ENCODE results near the gene MAPK12. TPM values are rescaled to one million over a fixed set of nuclear protein-coding genes. Genes with fewer than 3 reads are reported as not detected.

MAPK12 gene
- total and polyA plus RNA-seq, 2 of the 4 experiments (the other 2 are of a cell fraction), result 41.0 to 56.3 TPM

- Histone ChIP-seq H4K20me1 (ENCODE audit: insufficient read depth, low read length) (peaks cover 46% of the 10 kb centered on the region), H3K27ac (ENCODE audit: insufficient read depth, low read length) (no peak overlapping the region), H3K56ac (ENCODE audit: extremely low read depth, insufficient read depth, low read length) (no peak overlapping the region), H3K9ac (ENCODE audit: low read depth, low read length) (no peak overlapping the region), H3K36me3 (ENCODE audit: control insufficient read depth, insufficient read depth, low read length) (peaks cover 76% of the 10 kb centered on the region), H3K4me1 (ENCODE audit: control insufficient read depth, insufficient read depth, low read length) (no peaks in the 10 kb centered on the region), H4K8ac (ENCODE audit: low read depth in 2 of 2, low read length in 2 of 2) (no peak overlapping the region), H4K91ac (ENCODE audit: insufficient read depth, low read depth, low read length) (no peak overlapping the region), H3K4me3 (ENCODE audit: insufficient read depth, low read depth, low read length) (no peak overlapping the region), H3K9me1 (ENCODE audit: insufficient read depth, low read length) (peaks cover 6% of the 10 kb centered on the region; the same call in 1 of the 2 replicates), H3K18ac (ENCODE audit: low read depth, low read length) (no peak overlapping the region), H2BK120ac (ENCODE audit: low read depth, low read length) (no peak overlapping the region), H3K4ac (ENCODE audit: low read depth, low read length) (no peak overlapping the region), H2BK15ac (ENCODE audit: low read depth, low read length) (no peak overlapping the region), H2AFZ (replicated peaks; ENCODE audit: low read length, poor library complexity) (no peak overlapping the region), H4K5ac (ENCODE audit: low read depth, low read length) (no peak overlapping the region), H3K23ac (ENCODE audit: low read depth, low read length) (no peak overlapping the region), H3K79me1 (ENCODE audit: low read depth in 1 of 2, low read length in 2 of 2) (peaks cover 16 to 27% of the 10 kb centered on the region in 2 experiments), H3K14ac (replicated peaks; ENCODE audit: low read depth, low read length) (no peak overlapping the region), H3K9me3 (ENCODE audit: control insufficient read depth, insufficient read depth, low read length) (no peaks in the 10 kb centered on the region), H2AK9ac (replicated peaks; ENCODE audit: low read depth, low read length, poor library complexity) (no peak overlapping the region), H3K4me2 (ENCODE audit: low read depth, low read length) (no peak overlapping the region), H2AK5ac (ENCODE audit: low read depth, low read length) (no peak overlapping the region), H3K27me3 (ENCODE audit: control insufficient read depth, insufficient read depth, low read length) (no peaks in the 10 kb centered on the region), H2BK20ac (ENCODE audit: low read depth, low read length) (no peak overlapping the region), H2BK5ac (ENCODE audit: low read depth, low read length, poor library complexity, severe bottlenecking) (no peak overlapping the region)
- no TSS peak for BruUV-seq (replicated peaks)
- in situ Hi-C loops (cut with MboI; ENCODE audit: low sequenced_read_pairs) (loop anchor here (25.0 kb wide), 1 partner anchor 406 kb away; no protein-coding TSS in a partner anchor), intact Hi-C loops (cut with micrococcal nuclease) (no loop called here), dilution Hi-C loops (cut with HindIII; ENCODE audit: low sequenced_read_pairs, unreplicated experiment) (no loop called here)
- ChIA-PET CTCF (no interaction called here), POLR2A (ENCODE audit: unreplicated experiment) (no interaction called here)
- ATAC-seq (ENCODE audit: low read depth) (no peak), DNase-seq (no peak)
- 92% methylated on average over 32 of the region's 43 CpGs; no CpG with 5 or more reads in 1 of the 2 experiments for WGBS, 2 experiments (ENCODE audit: extremely low coverage in 2 of 2, insufficient read length in 1 of 2)
- TF ChIP-seq CHD1 (IDR thresholded peaks at IDR 0.05; ENCODE audit: low read depth, low read length) (no peak), RFX5 (IDR thresholded peaks at IDR 0.05; ENCODE audit: low read depth, low read length) (no peak), MAZ (IDR thresholded peaks at IDR 0.05; ENCODE audit: borderline replicate concordance, low read depth, low read length) (no peak), RCOR1 (IDR thresholded peaks at IDR 0.05; ENCODE audit: insufficient replicate concordance, low read length) (no peak), FOS (IDR thresholded peaks at IDR 0.05; ENCODE audit: low read depth, low read length) (no peak), BHLHE40 (IDR thresholded peaks at IDR 0.05; ENCODE audit: low read depth, low read length) (no peak), SMC3 (IDR thresholded peaks at IDR 0.05; ENCODE audit: low read depth, low read length) (no peak), MAFK (IDR thresholded peaks at IDR 0.05; ENCODE audit: low read depth, low read length) (no peak), MXI1 (IDR thresholded peaks at IDR 0.05; ENCODE audit: borderline replicate concordance, low read depth, low read length) (no peak), RAD21 (IDR thresholded peaks at IDR 0.05; ENCODE audit: low read length) (no peak), NFE2L2 (IDR thresholded peaks at IDR 0.05; ENCODE audit: low read depth, low read length) (no peak), USF2 (IDR thresholded peaks at IDR 0.05; ENCODE audit: low read depth, low read length) (no peak), POLR2A (IDR thresholded peaks at IDR 0.05; ENCODE audit: low read depth, low read length) (no peak)
- TF ChIP-seq, protein P1, sequence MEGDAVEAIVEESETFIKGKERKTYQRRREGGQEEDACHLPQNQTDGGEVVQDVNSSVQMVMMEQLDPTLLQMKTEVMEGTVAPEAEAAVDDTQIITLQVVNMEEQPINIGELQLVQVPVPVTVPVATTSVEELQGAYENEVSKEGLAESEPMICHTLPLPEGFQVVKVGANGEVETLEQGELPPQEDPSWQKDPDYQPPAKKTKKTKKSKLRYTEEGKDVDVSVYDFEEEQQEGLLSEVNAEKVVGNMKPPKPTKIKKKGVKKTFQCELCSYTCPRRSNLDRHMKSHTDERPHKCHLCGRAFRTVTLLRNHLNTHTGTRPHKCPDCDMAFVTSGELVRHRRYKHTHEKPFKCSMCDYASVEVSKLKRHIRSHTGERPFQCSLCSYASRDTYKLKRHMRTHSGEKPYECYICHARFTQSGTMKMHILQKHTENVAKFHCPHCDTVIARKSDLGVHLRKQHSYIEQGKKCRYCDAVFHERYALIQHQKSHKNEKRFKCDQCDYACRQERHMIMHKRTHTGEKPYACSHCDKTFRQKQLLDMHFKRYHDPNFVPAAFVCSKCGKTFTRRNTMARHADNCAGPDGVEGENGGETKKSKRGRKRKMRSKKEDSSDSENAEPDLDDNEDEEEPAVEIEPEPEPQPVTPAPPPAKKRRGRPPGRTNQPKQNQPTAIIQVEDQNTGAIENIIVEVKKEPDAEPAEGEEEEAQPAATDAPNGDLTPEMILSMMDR (conservative IDR thresholded peaks at IDR 0.05; ENCODE audit: low read depth, low read length), result no peak
- TF ChIP-seq, protein P2, sequence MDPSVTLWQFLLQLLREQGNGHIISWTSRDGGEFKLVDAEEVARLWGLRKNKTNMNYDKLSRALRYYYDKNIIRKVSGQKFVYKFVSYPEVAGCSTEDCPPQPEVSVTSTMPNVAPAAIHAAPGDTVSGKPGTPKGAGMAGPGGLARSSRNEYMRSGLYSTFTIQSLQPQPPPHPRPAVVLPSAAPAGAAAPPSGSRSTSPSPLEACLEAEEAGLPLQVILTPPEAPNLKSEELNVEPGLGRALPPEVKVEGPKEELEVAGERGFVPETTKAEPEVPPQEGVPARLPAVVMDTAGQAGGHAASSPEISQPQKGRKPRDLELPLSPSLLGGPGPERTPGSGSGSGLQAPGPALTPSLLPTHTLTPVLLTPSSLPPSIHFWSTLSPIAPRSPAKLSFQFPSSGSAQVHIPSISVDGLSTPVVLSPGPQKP (IDR thresholded peaks at IDR 0.05; ENCODE audit: borderline replicate concordance, low read depth, low read length), result no peak
These were observed 43.1 kb downstream of the MAPK12 start for GRCh38 chr22:50218153-50218995.
